H1 (cell line): Measurements from ENCODE around the gene OR5M10.

Experiments used
- CHD2 ChIP-seq: IDR thresholded peaks from 2 replicates; pipeline ENCODE4 v1.6.1; 2012; ENCODE audit warnings: low read length, improper control_type of control experiment
- CREB1 ChIP-seq: IDR thresholded peaks from 2 replicates; pipeline ENCODE4 v1.6.1; 2012; ENCODE audit warnings: inconsistent platforms
- CTCF ChIP-seq, 3 experiments: IDR thresholded peaks; 1 replicate in 2 of 3; 2 replicates in 1 of 3; pipeline versions ENCODE4 v1.5.1 to v1.6.1; 2011; ENCODE audit warnings: low read length in 3 of 3, mild to moderate bottlenecking in 3 of 3, inconsistent platforms in 2 of 3, low read depth in 1 of 3, moderate library complexity in 1 of 3; ENCODE audit not compliant: insufficient read depth in 1 of 3; ENCODE audit errors: control extremely low read depth in 1 of 3
- EP300 ChIP-seq, 2 experiments: IDR thresholded peaks; 1 replicate in 1 of 2; 2 replicates in 1 of 2; pipeline ENCODE4 v1.6.1; 2011 to 2012; ENCODE audit warnings: low read depth in 2 of 2, low read length in 2 of 2, mild to moderate bottlenecking in 2 of 2, borderline replicate concordance in 1 of 2, inconsistent platforms in 1 of 2, moderate library complexity in 1 of 2
- JUN ChIP-seq: IDR thresholded peaks from 2 replicates; pipeline ENCODE4 v1.6.1; 2011; ENCODE audit warnings: low read depth, mild to moderate bottlenecking, improper control_type of control experiment, low read length
- POLR2A ChIP-seq, 2 experiments: IDR thresholded peaks; 1 replicate in 1 of 2; 2 replicates in 1 of 2; pipeline ENCODE4 v1.6.1; 2011; ENCODE audit warnings: low read depth in 2 of 2, low read length in 2 of 2, mild to moderate bottlenecking in 2 of 2; ENCODE audit errors: control extremely low read depth in 1 of 2

GRCh38 chr11:56577621-56578020 is at the start of gene OR5M10:
- TF ChIP-seq CHD2 (no peak), CTCF (IDR thresholded peaks at IDR 0.05; ENCODE audit: control extremely low read depth in 1 of 3, insufficient read depth in 1 of 3, low read depth in 1 of 3, low read length in 3 of 3) (no peak), JUN (no peak), POLR2A (IDR thresholded peaks at IDR 0.05; ENCODE audit: control extremely low read depth in 1 of 2, low read depth in 2 of 2, low read length in 2 of 2) (no peak), CREB1 (no peak), EP300 (IDR thresholded peaks at IDR 0.05; ENCODE audit: borderline replicate concordance in 1 of 2, low read depth in 2 of 2, low read length in 2 of 2) (no peak)
